Measurements from ENCODE around the gene FBXO38. TPM values are rescaled to one million over a fixed set of nuclear protein-coding genes. Genes with fewer than 3 reads are reported as not detected.
A peak's percentile ranks its signal among the peaks of the same experiment; 100 is the strongest.

The FBXO38 gene
- total and polyA plus RNA-seq, 9 of the 15 experiments (the other 6 are each of a cell fraction or from before 2014, with no cell fraction given): 7.4 to 39.4 (median 29.3) TPM

GRCh38 chr5:148491015-148491792, 107.4 kb downstream of the FBXO38 start (continued):
- TF ChIP-seq ZNF384 (IDR thresholded peaks at IDR 0.05; ENCODE audit: low read depth, low read length) (0 out of 2 replicates have a peak, but pooled peaks have one; percentile 29), MCM7 (IDR thresholded peaks at IDR 0.05) (no peak), REST (IDR thresholded peaks at IDR 0.05; ENCODE audit: borderline replicate concordance) (no peak), REST (CRISPR knock-in tag; IDR thresholded peaks at IDR 0.05; ENCODE audit: low read depth) (no peak), ZNF133 (CRISPR knock-in tag; IDR thresholded peaks at IDR 0.05) (no peak), SMARCC2 (IDR thresholded peaks at IDR 0.05; ENCODE audit: low read depth) (no peak), SMARCE1 (IDR thresholded peaks at IDR 0.05) (no peak), RERE (CRISPR knock-in tag; IDR thresholded peaks at IDR 0.05; ENCODE audit: borderline replicate concordance) (no peak), ZNF77 (CRISPR knock-in tag; IDR thresholded peaks at IDR 0.05) (no peak)

All from K562 (cell line).